COLO668 (cell line): ENCODE measurements around the gene EIF4G3.

Source experiments
- DNase-seq: peaks from one replicate; lab custom pipeline; 2025; ENCODE audit not compliant: unreplicated experiment; lab: John Stamatoyannopoulos, UW

The EIF4G3 gene

GRCh38 chr1:20998826-20999225, 177.9 kb downstream of the EIF4G3 start:
- DNase-seq: no peak

- no peak for DNase-seq
Observed at GRCh38 chr1:20997602-20998224, 179.0 kb downstream of the EIF4G3 start.

GRCh38 chr1:20996554-20996953, 180.1 kb downstream of the EIF4G3 start:
- no peak for DNase-seq

GRCh38 chr1:20993716-20994575, 182.8 kb downstream of the EIF4G3 start:
- no peak for DNase-seq

- DNase-seq: no peak
Observed at GRCh38 chr1:20992322-20993056, 184.2 kb downstream of the EIF4G3 start.

GRCh38 chr1:20988943-20989342, 187.8 kb downstream of the EIF4G3 start:
- DNase-seq: no peak

GRCh38 chr1:20987831-20988825, 188.6 kb downstream of the EIF4G3 start:
- no peak for DNase-seq

GRCh38 chr1:20983297-20983889, 193.3 kb downstream of the EIF4G3 start:
- DNase-seq: peak; percentile 20

- no peak for DNase-seq
Observed at GRCh38 chr1:20982316-20982715, 194.4 kb downstream of the EIF4G3 start.

- DNase-seq: no peak
Observed at GRCh38 chr1:20981915-20982314, 194.8 kb downstream of the EIF4G3 start.

GRCh38 chr1:20980051-20980450, 196.6 kb downstream of the EIF4G3 start:
- DNase-seq: no peak

GRCh38 chr1:20978413-20978812, 198.3 kb downstream of the EIF4G3 start:
- DNase-seq: no peak

- DNase-seq: no peak
Observed at GRCh38 chr1:20975668-20976067, 201.0 kb downstream of the EIF4G3 start.

- no peak for DNase-seq
Observed at GRCh38 chr1:20974951-20975350, 201.7 kb downstream of the EIF4G3 start.

- no peak for DNase-seq
Observed at GRCh38 chr1:20974069-20974468, 202.6 kb downstream of the EIF4G3 start.

- no peak for DNase-seq
Observed at GRCh38 chr1:20972855-20973254, 203.8 kb downstream of the EIF4G3 start.

GRCh38 chr1:20964540-20965484, 211.9 kb downstream of the EIF4G3 start:
- peak; percentile 66 for DNase-seq

GRCh38 chr1:20962576-20963258, 214.0 kb downstream of the EIF4G3 start:
- DNase-seq: no peak

- DNase-seq: no peak
Observed at GRCh38 chr1:20958430-20958829, 218.3 kb downstream of the EIF4G3 start.
